GM23248 (cell line): ENCODE data around the gene HPN.

Experiments
- EZH2 ChIP-seq: fragments of 200-600 bp; sonication (generic); IDR thresholded peaks from 2 replicates; pipeline ENCODE4 v1.6.1; 2018; ENCODE audit warnings: antibody characterized with exemption, mild to moderate bottlenecking; ENCODE audit not compliant: insufficient read depth, poor library complexity, severe bottlenecking
- EZH2phosphoT487 ChIP-seq: fragments of 200-600 bp; sonication (generic); IDR thresholded peaks from 2 replicates; pipeline ENCODE4 v1.6.1; 2018; ENCODE audit warnings: antibody characterized with exemption, moderate library complexity, mild to moderate bottlenecking, low read depth; ENCODE audit not compliant: insufficient read depth

DNA sequence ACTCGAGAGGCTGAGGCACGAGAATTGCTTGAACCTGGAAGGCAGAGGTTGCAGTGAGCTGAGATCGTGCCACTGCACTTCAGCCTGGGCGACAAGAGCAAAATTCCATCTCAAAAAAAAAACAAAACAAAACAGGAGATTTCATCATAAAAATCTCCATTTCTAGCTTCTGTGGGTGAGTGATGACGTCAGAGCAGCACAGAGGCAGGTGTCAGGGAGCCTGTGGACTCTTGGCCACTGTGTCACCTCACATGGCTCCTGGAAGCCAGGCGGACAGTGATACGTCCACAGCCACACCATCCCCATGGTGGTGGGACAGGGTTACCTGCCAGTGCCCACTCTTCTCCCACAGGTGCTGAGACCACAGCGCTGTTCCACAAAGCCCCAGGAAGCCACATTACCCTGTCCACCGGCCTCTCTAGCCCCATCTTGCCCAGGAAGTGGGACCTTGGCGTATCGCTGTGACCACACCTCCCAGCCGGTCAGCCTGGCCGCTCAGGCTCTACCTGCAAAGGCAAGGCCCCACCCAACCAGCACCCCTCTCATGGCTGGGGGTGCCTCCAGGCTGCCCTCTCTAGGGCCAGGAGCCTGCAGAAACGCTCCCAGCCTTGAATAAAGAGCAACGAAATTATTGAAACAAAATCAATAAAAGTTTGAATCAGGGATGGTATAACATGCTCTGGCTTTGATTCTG lies 71.6 kb downstream of the HPN start:
- TF ChIP-seq EZH2 (no peak), EZH2phosphoT487 (no peak)
